Skin of body (tissue), 2 donors: ENCODE data around the gene CLEC1B. TPM values are rescaled to one million over a fixed set of nuclear protein-coding genes. Genes with fewer than 3 reads are reported as not detected.
A peak's percentile ranks its signal among the peaks of the same experiment; 100 is the strongest.
"Not testable (repeated sequence)": the region's sequence is repeated elsewhere in the genome, so short reads cannot be mapped to it uniquely, and the experiment has no call there.

Experiments
- DNase-seq: peaks from one replicate; lab custom pipeline; 2025; lab: John Stamatoyannopoulos, UW
- total RNA-seq: library from RNA; depleted of rRNA; stranded (reverse); fragments of >200 nt; gene quantifications from one replicate; pipeline ENCODE4 v1.2.3, GENCODE V29; 2014

Gene CLEC1B
- total RNA-seq, 1 donor from 2014 or later: 0.39 TPM

DNA sequence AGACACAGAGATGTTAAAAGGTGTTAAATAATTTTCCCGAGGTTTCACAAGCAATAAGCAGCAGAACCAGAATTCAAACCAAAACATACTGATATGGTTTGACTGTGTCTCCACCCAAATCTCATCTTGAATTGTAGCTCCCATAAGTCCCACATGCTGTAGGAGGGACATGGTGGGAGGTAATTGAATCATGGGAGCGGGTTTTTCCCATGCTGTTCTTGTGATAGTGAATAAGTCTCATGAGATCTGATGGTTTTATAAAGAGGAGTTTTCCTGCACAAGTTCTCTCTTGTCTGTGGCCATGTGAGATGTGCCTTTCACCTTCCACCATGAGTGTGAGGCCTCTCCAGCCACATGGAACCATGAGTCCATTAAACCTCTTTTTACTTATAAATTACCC, 24.2 kb downstream of the CLEC1B start:
- DNase-seq: not testable (repeated sequence)

- DNase-seq: no peak
These were observed 25.0 kb downstream of the CLEC1B start for GRCh38 chr12:9973949-9974348.

GRCh38 chr12:9971181-9971580, 27.7 kb downstream of the CLEC1B start, which contains the start of gene CLEC12A:
Gene CLEC12A (plus strand): TSS chr12:9971409. CDS start chr12:9971597, 188 bp downstream.
- peak; percentile 78 for DNase-seq

DNA sequence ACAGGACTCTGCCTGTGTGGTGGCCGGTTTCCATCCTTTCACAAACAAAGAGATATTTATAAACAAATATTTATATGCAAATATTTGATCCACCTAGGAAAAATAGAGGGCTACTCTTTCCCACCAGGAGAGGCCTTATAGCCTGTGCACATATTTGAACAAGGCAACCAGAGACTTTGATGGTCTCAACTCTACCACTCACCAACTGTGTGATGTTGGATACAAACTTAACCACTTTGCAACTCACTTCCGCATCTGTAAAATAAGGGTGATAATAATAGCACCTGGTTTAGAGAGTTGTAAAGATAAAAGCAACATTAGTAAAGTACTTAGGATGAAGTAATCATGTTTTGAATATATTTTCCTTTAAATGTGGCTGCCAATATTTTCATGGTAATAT, 29.2 kb downstream of the CLEC1B start:
- DNase-seq: no peak

GRCh38 chr12:9961901-9962300, 37.0 kb downstream of the CLEC1B start:
- DNase-seq: no peak

- no peak for DNase-seq
These were observed 37.8 kb downstream of the CLEC1B start for GRCh38 chr12:9961106-9961505.

DNA sequence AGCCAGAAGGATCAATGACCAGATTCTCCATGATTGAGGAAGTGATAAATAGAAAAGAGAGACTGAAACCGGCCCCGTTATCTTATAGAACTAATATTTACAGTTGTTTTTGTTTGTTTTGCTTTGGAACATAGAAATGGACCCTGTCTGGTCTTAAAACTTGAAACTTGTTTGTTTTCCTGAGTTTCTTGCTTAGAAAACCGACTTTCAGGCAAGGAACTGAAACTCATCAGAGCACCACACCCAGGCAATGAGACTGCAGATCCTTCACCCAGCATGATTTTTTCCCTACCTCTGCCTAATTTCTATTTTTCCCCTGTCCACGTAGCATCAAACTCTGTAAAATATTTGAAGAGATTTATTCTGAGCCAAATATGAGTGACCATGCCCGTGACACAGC, 38.3 kb downstream of the CLEC1B start:
- DNase-seq: no peak

GRCh38 chr12:9957834-9958233, 41.1 kb downstream of the CLEC1B start:
- DNase-seq: no peak

- DNase-seq: not testable (repeated sequence)
These were observed 45.8 kb downstream of the CLEC1B start for GRCh38 chr12:9952954-9953729.

DNA sequence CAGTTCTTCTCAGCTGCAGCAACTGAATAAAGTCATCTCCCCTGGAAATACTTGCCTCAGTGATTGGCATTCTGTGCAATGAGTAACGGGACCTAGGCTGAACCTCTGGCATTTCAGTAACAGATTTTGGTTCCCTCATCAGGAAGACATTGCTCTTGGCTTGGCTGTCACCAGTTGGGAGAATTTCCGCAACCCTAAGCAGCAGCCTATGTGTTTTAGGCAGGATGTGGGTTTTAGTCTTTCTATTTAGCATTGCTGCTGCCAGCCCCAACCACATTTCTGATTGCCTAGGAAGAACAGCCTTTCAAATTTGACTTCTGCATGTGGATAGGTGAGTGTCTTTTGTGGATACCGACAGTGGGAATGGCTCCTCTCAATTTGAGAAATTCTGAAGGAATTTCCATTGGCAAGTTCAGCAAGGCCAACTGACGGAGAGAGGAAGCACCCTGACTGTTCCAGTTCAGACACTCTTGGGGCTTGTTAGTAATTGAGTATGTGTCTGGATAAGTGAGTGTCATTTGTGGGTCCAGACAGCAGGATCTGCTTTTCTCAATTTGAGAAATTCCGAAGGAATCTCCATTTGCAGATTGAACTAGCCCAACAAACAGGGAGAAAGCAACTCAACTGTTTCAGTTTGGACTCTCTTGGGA, 47.8 kb downstream of the CLEC1B start:
- no peak for DNase-seq

GRCh38 chr12:9948606-9949296, 50.2 kb downstream of the CLEC1B start:
- DNase-seq: no peak

DNA sequence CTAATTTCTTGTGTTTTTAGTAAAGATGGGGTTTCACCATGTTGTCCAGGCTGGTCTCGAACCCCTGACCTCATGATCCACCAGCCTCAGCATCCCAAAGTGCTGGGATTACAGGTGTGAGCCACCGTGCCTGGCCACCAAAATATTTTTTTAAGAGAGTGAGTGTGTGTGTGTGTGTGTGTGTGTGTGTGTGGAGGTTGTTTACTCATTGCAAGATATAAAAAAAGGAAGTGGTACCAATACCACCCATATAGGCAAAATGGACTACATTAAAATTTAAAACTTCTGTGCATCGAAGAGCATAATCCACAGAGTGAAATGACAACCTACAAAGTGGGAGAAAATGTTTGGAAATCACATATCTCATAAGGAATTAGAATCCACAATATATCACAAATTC, 51.2 kb downstream of the CLEC1B start:
- DNase-seq: no peak

GRCh38 chr12:9944391-9944790, 54.5 kb downstream of the CLEC1B start:
- DNase-seq: no peak

DNA sequence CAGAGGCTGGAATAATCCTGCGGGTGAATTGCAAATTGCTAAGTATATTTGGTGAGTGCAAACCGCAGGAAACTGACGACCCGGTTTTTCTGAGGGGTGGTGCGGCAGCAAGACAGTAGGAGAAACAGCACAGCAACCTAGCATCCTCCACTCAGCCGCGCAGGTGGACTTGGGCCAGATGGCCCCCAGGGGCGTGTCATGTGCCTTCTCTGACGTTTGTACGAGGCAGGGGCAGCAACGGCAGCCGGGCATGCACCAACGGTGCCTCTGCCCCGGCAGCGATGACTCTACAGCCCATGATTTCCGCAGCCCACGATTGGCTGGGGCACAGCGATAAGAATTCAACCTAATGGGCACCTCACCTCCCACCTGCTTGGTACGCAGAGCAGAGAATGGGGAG, 55.7 kb downstream of the CLEC1B start:
- no peak for DNase-seq

Other genes with a start within 250 kb of the CLEC1B start
- gene CD69, start 238.2 kb downstream of the CLEC1B start, total RNA-seq: 9.7 TPM
- 0.39 TPM for gene KLRF1, start 171.6 kb downstream of the CLEC1B start, total RNA-seq
- 18.7 TPM for gene CLEC2B, start 129.8 kb downstream of the CLEC1B start, total RNA-seq
- gene KLRF2, start 117.6 kb downstream of the CLEC1B start, total RNA-seq: not detected
- gene CLEC2A, start 66.8 kb downstream of the CLEC1B start, total RNA-seq: 18.5 TPM
- 7.2 TPM for gene CLEC12A, start 27.7 kb downstream of the CLEC1B start, total RNA-seq
- gene CLEC12B, start 11.5 kb upstream of the CLEC1B start, total RNA-seq: 0.99 TPM
- gene CLEC9A, start 31.6 kb upstream of the CLEC1B start, total RNA-seq: 0.99 TPM
- gene CLEC1A, start 99.9 kb upstream of the CLEC1B start, total RNA-seq: 2.8 TPM
- 5.8 TPM for gene CLEC7A, start 131.1 kb upstream of the CLEC1B start, total RNA-seq
- gene OLR1, start 173.0 kb upstream of the CLEC1B start, total RNA-seq: 2.7 TPM
- gene TMEM52B, start 179.9 kb upstream of the CLEC1B start, total RNA-seq: 0.10 TPM
- gene GABARAPL1, start 213.8 kb upstream of the CLEC1B start, total RNA-seq: 37.3 TPM